Ramos (cell line): ENCODE results near the gene ZHX3.
"Not testable (repeated sequence)": the region's sequence is repeated elsewhere in the genome, so short reads cannot be mapped to it uniquely, and the experiment has no call there.

Experiments
- in situ Hi-C: fragments of 300-500 bp; cut with MboI; formaldehyde crosslinking; loops from one replicate; pipeline ENCODE4 v1.14.3; 2022; ENCODE audit warnings: low sequenced_read_pairs; ENCODE audit not compliant: unreplicated experiment

Gene ZHX3

GRCh38 chr20:41145317-41145716, 172.2 kb downstream of the ZHX3 start:
- in situ Hi-C loops, result no loop called here

GRCh38 chr20:41143354-41143753, 174.2 kb downstream of the ZHX3 start:
- in situ Hi-C loops, result no loop called here

- in situ Hi-C loops, result no loop called here
Observed at GRCh38 chr20:41142919-41143318, 174.6 kb downstream of the ZHX3 start.

GRCh38 chr20:41142245-41142644, 175.3 kb downstream of the ZHX3 start:
- in situ Hi-C loops, result no loop called here

- in situ Hi-C loops, result no loop called here
Observed at GRCh38 chr20:41141153-41141815, 176.2 kb downstream of the ZHX3 start.

GRCh38 chr20:41140226-41141133, 177.1 kb downstream of the ZHX3 start:
- in situ Hi-C loops, result no loop called here

GRCh38 chr20:41139227-41140093, 178.1 kb downstream of the ZHX3 start:
- in situ Hi-C loops, result loop anchor here (5.0 kb wide), 1 partner anchor 193 kb away; no protein-coding TSS in a partner anchor

- in situ Hi-C loops, result loop anchor here (5.0 kb wide), 1 partner anchor 194 kb away; no protein-coding TSS in a partner anchor
Observed at GRCh38 chr20:41138475-41139226, 178.9 kb downstream of the ZHX3 start.

GRCh38 chr20:41137614-41138474, 179.7 kb downstream of the ZHX3 start:
- in situ Hi-C loops, result loop anchor here (5.0 kb wide), 1 partner anchor 194 kb away; no protein-coding TSS in a partner anchor

GRCh38 chr20:41136680-41137613, 180.6 kb downstream of the ZHX3 start, which contains the start of gene PLCG1:
Gene PLCG1 (plus strand): TSS chr20:41137543. CDS start chr20:41137642, 99 bp downstream.
- in situ Hi-C loops, result loop anchor here (5.0 kb wide), 1 partner anchor 195 kb away; no protein-coding TSS in a partner anchor

GRCh38 chr20:41135888-41136679, 181.4 kb downstream of the ZHX3 start:
- in situ Hi-C loops, result loop anchor here (5.0 kb wide), 1 partner anchor 196 kb away; no protein-coding TSS in a partner anchor

- in situ Hi-C loops, result loop anchor here (5.0 kb wide), 1 partner anchor 197 kb away; no protein-coding TSS in a partner anchor
Observed at GRCh38 chr20:41135187-41135887, 182.2 kb downstream of the ZHX3 start.

- in situ Hi-C loops, result loop anchor here (5.0 kb wide), 1 partner anchor 198 kb away; no protein-coding TSS in a partner anchor
Observed at GRCh38 chr20:41134362-41135186, 183.0 kb downstream of the ZHX3 start.

GRCh38 chr20:41133709-41134361, 183.7 kb downstream of the ZHX3 start:
- in situ Hi-C loops, result no loop called here

- in situ Hi-C loops, result not testable (repeated sequence)
Observed at GRCh38 chr20:41132388-41132775, 185.1 kb downstream of the ZHX3 start.
